22Rv1 (cell line): Measurements from ENCODE around the gene DCAF11.

Experiments used
- CTCF ChIP-seq: fragments of 450-650 bp; IDR thresholded peaks from 2 replicates; pipeline ENCODE4 v1.5.1; 2017; ENCODE audit warnings: mild to moderate bottlenecking
- ZFX ChIP-seq: fragments of 450-650 bp; IDR thresholded peaks from 2 replicates; pipeline ENCODE4 v1.6.1; 2017; ENCODE audit warnings: antibody characterized with exemption, borderline replicate concordance

DNA sequence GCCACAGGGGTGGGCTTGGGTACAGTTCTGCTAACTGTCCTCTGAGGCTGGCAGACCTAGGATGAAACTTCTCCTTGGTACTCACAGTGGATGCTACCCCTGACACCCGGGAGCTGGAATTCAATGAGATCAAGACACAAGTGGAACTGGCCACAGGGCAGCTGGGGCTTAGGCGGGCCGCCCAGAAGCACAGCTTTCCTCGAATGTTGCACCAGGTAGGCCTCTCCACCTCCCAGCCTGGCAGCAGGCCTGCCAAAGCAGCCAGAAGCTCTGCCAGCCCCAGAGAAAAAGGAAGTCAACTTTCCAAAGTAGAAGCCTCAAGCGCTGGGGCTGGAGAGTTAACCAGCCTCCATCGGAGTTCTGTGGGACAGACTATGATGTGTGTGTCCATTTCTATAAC lies 2.6 kb downstream of the DCAF11 start:
- TF ChIP-seq CTCF = no peak
- no peak for TF ChIP-seq ZFX
